Nucleus accumbens (tissue), 56 donors: ENCODE results near the gene GRIN2A.

Experiments used
- DNase-seq, 56 donors: peaks; one replicate each; lab custom pipeline; 2025; lab: John Stamatoyannopoulos, UW

The GRIN2A gene

DNA sequence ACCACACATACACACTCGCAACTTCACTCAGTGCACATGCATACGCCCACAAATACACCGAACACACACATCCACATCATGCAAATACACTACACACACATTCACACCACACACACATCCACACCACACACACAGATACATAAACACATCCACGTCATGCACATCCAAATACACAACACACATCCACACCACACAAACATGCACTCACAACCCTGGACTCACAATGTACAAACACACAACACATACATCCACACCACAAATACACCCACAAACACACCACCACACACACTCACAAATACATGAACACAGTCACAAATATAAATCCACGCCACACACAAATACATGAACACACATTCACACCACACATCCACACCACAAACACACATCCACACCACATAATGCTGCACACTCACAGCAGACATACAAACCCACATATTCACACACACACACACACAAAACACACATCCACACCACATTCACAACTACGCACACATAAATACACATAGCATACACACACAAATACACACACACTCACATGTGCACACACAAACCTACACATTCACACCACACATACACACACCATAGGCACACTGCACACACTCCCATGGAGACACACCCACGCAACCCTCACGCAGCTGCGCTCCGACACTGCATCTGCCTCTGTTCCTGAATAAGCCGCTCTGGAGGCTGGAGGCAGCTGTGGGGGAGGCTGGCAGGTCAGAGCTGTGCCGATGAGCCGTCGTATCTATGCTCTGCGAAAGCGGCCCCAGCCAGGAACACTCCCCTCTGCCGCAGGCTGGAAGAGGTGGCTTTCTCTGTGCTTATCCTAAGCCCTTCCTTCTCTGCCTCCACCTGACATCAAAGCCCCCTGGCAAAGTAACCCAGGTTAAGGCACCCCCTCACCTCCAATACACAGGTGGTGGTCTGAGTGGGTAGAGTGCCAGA is 141.8 kb downstream of the GRIN2A start:
- DNase-seq = peak in 30 of 56 donors; percentile 0 to 63 (median 18)

- peak in 49 of 56 donors; percentile 4 to 79 (median 40) for DNase-seq
Observed at GRCh38 chr16:10039220-10040096, 142.8 kb downstream of the GRIN2A start.

- DNase-seq = no peak
Observed at GRCh38 chr16:10037751-10038150, 144.5 kb downstream of the GRIN2A start.

- no peak for DNase-seq
Observed at GRCh38 chr16:10036956-10037355, 145.3 kb downstream of the GRIN2A start.

- DNase-seq = no peak
Observed at GRCh38 chr16:10033556-10033955, 148.7 kb downstream of the GRIN2A start.

DNA sequence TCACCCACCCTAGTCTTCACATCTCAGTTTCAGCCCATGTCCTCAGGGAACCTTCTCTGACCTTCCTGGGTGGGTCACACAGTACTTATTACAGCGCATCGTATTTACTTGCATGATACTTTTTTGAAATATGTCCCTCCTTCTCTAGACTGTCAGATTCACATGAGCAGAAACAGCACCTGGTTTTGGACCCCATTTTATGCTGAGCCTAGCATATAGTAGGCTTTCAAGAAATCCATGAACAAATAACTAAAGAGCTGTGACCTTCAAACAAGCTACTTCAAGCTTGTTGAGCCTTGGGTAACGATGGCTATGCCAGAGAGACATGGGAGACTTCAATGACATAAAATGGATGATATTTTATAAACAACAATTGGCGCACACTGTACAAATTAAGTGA is 150.3 kb downstream of the GRIN2A start:
- DNase-seq = no peak

DNA sequence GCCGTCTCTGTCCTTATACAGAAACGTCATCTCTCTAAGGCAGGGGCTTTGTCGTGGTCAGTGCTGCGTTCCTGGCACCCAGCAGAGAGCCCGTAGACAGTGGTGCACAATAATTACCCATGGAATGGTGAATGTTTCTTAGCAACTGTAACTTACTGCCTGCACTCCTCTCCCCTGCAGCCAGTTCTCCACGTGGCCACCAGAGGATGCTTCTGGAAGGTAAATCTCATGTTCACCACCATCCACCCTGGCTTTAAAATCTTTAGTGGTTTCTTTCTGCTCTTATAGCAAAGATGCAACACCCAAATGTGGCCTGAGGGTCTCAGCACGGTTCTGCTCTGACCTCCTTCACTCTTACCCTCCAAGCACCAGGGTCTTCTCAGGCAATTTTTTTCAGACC is 150.8 kb downstream of the GRIN2A start:
- no peak for DNase-seq

DNA sequence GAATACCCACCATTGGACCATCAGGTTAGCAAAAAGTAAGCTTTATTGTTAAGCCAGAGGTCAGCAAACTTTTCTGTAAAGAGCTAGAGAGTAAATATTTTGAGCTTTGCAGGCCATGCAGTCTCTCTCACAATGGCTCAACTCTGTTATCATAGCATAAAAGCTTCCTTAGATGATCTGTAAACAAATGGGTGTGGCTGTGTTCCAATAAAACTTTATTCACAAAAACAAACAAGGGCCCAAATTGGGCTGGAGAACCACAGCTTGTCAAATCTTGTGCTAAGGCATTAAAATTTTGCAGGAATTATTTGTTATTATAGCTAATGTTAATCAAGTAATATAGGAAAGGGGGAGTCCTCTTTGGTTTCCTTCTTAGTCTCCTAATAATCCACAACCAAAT is 153.6 kb downstream of the GRIN2A start:
- no peak for DNase-seq

- DNase-seq = no peak
Observed at GRCh38 chr16:10027553-10027952, 154.7 kb downstream of the GRIN2A start.

- no peak for DNase-seq
Observed at GRCh38 chr16:10026593-10026992, 155.6 kb downstream of the GRIN2A start.

DNA sequence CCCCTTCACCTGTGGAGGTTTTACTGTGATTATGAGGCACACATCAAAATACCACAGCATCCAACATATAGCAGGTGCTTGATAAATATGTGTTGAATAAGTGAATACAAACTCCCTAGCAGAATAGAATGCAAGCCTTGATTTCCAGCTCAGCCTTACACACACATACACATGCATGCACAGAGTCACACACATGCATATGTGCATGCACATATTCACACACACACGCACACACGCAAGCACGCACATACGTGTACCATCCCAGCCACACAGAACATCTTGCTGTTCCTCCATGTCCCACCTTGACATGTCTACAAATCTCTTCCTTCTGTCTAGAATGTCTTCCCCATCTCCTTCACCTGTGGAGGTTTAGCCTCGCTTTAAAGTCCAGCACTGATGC is 160.1 kb downstream of the GRIN2A start:
- no peak for DNase-seq

- no peak for DNase-seq
Observed at GRCh38 chr16:10020866-10021265, 161.4 kb downstream of the GRIN2A start.

- no peak for DNase-seq
Observed at GRCh38 chr16:10016752-10017151, 165.5 kb downstream of the GRIN2A start.

DNA sequence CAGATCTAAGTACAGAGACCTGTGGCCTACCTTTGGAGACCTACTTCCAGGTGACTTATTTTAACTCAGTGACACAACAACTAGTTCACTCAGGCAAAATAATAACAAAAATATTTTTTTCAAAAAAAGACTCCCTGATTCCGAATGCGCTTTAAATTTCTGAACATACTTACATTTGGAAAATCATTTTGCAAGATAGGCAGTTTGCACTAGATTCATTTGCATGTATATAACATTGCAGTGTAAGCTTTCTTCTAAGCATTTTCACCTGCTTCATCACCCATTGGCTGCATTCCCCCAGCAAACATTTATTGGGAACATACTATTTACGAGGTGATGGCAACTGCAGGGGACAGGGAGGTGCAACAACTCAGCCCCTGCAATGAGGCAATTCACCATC is 166.8 kb downstream of the GRIN2A start:
- DNase-seq = no peak

- DNase-seq = no peak
Observed at GRCh38 chr16:10013774-10014173, 168.5 kb downstream of the GRIN2A start.

GRCh38 chr16:10013364-10013763 is 168.9 kb downstream of the GRIN2A start:
- peak in 19 of 56 donors; percentile 1 to 44 (median 13) for DNase-seq

DNA sequence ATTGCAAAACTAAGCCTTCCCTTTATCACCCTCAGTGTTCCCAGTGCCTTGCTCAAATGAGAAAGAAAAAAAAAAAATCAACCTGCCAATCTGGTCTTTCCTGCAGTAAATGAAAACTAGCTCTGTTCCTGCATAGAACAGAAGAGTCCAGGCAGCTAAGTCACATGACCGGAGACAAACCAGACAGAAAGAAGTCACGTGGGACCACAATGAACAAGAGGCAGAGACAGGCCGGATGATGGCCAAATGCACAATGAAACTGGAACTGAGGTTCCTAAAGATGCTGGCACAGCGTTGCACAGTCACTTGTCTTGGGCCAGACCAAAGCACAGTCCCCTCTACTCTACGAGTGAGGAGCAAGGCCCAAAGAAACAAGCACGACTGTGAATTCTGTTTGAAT is 172.5 kb downstream of the GRIN2A start:
- DNase-seq = peak in 44 of 56 donors; percentile 6 to 80 (median 48)

GRCh38 chr16:10003486-10003885 is 178.7 kb downstream of the GRIN2A start:
- peak in 20 of 56 donors; percentile 3 to 75 (median 26) for DNase-seq

GRCh38 chr16:10001258-10001775 is 180.9 kb downstream of the GRIN2A start:
- no peak for DNase-seq

GRCh38 chr16:9996221-9996620 is 186.0 kb downstream of the GRIN2A start:
- peak in 4 of 56 donors; percentile 2 to 19 (median 10) for DNase-seq

- no peak for DNase-seq
Observed at GRCh38 chr16:9992441-9992840, 189.8 kb downstream of the GRIN2A start.
